Jurkat, Clone E6-1 (cell line): Measurements from ENCODE around the gene ADAMTS3.

Experiments
- DNase-seq: peaks from one replicate; pipeline ENCODE4 v3.0.0-alpha.2; 2011; ENCODE audit warnings: low read depth, low spot score
- H3K4me3 ChIP-seq: 2 replicates; pipeline ENCODE4 v1.5.1; 2011; ENCODE audit warnings: mild to moderate bottlenecking, low read length, control low read depth, moderate library complexity

Gene ADAMTS3

GRCh38 chr4:72274251-72274650, 294.8 kb downstream of the ADAMTS3 start:
- no peak overlapping the region for H3K4me3 ChIP-seq
- no peak for DNase-seq

DNA sequence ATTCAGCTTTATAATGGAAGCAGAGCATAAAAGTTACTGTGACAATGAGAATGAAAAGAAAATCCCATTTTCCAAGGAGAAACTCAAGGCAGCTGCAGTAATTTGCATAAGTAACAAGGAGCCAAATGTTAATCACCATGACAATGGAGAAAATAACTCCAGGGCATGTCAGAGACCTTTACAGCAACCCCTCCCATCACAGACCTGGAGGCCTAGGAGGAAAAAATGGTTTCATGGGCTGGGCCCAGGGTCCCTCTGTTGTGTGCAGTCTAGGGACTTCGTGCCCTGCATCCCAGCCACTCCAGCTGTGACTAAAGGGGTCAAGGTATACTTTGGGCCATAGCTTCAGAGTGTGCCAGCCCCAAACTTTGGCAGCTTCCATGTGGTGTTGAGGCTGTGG, 313.8 kb downstream of the ADAMTS3 start:
- H3K4me3 ChIP-seq: no peak overlapping the region
- DNase-seq: no peak

GRCh38 chr4:72243641-72244040, 325.4 kb downstream of the ADAMTS3 start:
- DNase-seq: no peak
- H3K4me3 ChIP-seq: no peak overlapping the region

DNA sequence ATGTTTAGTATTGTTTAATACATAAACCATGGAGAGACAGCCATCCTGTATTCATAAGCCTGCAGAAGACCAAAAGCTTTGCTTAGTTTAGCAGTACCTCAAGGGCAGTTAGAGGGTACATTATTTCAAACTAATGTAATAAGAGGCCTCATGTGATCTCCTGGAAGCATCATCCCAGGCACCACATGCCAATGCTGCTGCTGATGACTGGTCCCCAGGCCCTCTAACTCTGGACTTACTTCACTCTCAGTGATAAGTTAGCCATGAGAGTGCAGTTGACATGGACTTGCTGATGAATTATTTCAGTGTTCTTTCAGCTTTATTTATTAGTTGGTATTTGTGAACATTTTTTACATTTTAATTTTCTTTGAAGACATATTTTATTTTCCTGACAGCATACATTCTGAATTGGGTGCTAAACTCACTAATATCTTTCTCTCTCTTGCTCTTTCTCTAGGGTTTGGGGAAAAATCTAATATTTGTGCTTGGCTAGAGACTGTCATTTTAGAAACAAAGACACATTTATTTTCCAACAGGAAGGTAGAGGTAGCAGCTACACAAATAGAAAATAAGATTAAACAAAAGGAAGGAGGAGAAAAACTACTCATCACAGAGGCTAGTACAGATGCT, 329.4 kb downstream of the ADAMTS3 start:
- no peak overlapping the region for H3K4me3 ChIP-seq
- DNase-seq: no peak
